Mesothelial cell of epicardium (in vitro differentiated cells): Measurements from ENCODE around the gene SLC24A3. TPM values are rescaled to one million over a fixed set of nuclear protein-coding genes. Genes with fewer than 3 reads are reported as not detected.

Experiments
- DNase-seq, 2 experiments: peaks; one replicate each; pipeline ENCODE4 v3.0.0; 2021; ENCODE audit warnings: low spot score in 2 of 2; ENCODE audit not compliant: unreplicated experiment in 2 of 2
- H3K27ac Mint-ChIP-seq: 2 replicates; pipeline ENCODE4 v1.8.0; 2021; ENCODE audit warnings: mixed read lengths
- H3K27me3 Mint-ChIP-seq: 2 replicates; pipeline ENCODE4 v1.8.0; 2021; ENCODE audit warnings: low read depth, mixed read lengths
- H3K36me3 Mint-ChIP-seq: 2 replicates; pipeline ENCODE4 v1.8.0; 2021; ENCODE audit warnings: mixed read lengths
- H3K4me1 Mint-ChIP-seq: 2 replicates; pipeline ENCODE4 v1.8.0; 2021; ENCODE audit warnings: mixed read lengths
- H3K4me3 Mint-ChIP-seq: 2 replicates; pipeline ENCODE4 v1.8.0; 2021; ENCODE audit warnings: mild to moderate bottlenecking, moderate library complexity, mixed read lengths
- H3K9me3 Mint-ChIP-seq: 2 replicates; pipeline ENCODE4 v1.8.0; 2021; ENCODE audit warnings: mixed read lengths
- CTCF ChIP-seq: fragments of 200-600 bp; sonication (generic); IDR thresholded peaks from one replicate; pipeline ENCODE4 v1.5.0; 2021; ENCODE audit warnings: antibody characterized with exemption; ENCODE audit not compliant: unreplicated experiment
- total RNA-seq: library from RNA; stranded (reverse); gene quantifications from 3 replicates; pipeline ENCODE4 v1.2.1, GENCODE V29; 2021

SLC24A3 gene
- total RNA-seq, 1 donor from 2014 or later, result 3.2 TPM

GRCh38 chr20:19741924-19742323 lies 529.5 kb downstream of the SLC24A3 start:
- no peak for TF ChIP-seq CTCF
- Mint-ChIP-seq H3K4me1 (peaks cover 16% of the 10 kb centered on the region), H3K36me3 (no peaks in the 10 kb centered on the region), H3K9me3 (peaks cover 14% of the 10 kb centered on the region), H3K4me3 (no peak overlapping the region), H3K27ac (no peak overlapping the region), H3K27me3 (no peaks in the 10 kb centered on the region)
- no peak for DNase-seq

- H3K9me3 Mint-ChIP-seq, result peaks cover 14% of the 10 kb centered on the region
- no peak for TF ChIP-seq CTCF
- H3K4me1 Mint-ChIP-seq, result peaks cover 6% of the 10 kb centered on the region
- no peak overlapping the region for H3K27ac Mint-ChIP-seq
- no peak for DNase-seq
- H3K4me3 Mint-ChIP-seq, result no peak overlapping the region
- H3K36me3 Mint-ChIP-seq, result no peaks in the 10 kb centered on the region
- no peaks in the 10 kb centered on the region for H3K27me3 Mint-ChIP-seq
Measured at GRCh38 chr20:19742974-19743639, 530.7 kb downstream of the SLC24A3 start.

GRCh38 chr20:19743640-19743995 lies 531.2 kb downstream of the SLC24A3 start:
- TF ChIP-seq CTCF, result no peak
- Mint-ChIP-seq H3K27me3 (no peaks in the 10 kb centered on the region), H3K27ac (no peak overlapping the region), H3K4me1 (peaks cover 6% of the 10 kb centered on the region), H3K4me3 (no peak overlapping the region), H3K9me3 (peaks cover 14% of the 10 kb centered on the region), H3K36me3 (no peaks in the 10 kb centered on the region)
- DNase-seq, result no peak

GRCh38 chr20:19745106-19745505 lies 532.7 kb downstream of the SLC24A3 start:
- DNase-seq, result no peak
- TF ChIP-seq CTCF, result no peak
- H3K27me3 Mint-ChIP-seq, result no peaks in the 10 kb centered on the region
- no peaks in the 10 kb centered on the region for H3K4me1 Mint-ChIP-seq
- no peaks in the 10 kb centered on the region for H3K36me3 Mint-ChIP-seq
- peaks cover 14% of the 10 kb centered on the region for H3K9me3 Mint-ChIP-seq
- H3K27ac Mint-ChIP-seq, result no peak overlapping the region
- H3K4me3 Mint-ChIP-seq, result no peak overlapping the region

GRCh38 chr20:19745584-19745983 lies 533.1 kb downstream of the SLC24A3 start:
- no peaks in the 10 kb centered on the region for H3K36me3 Mint-ChIP-seq
- DNase-seq, result no peak
- H3K27ac Mint-ChIP-seq, result no peak overlapping the region

More at GRCh38 chr20:19745584-19745983, 533.1 kb downstream of the SLC24A3 start:
- TF ChIP-seq CTCF, result no peak
- H3K9me3 Mint-ChIP-seq, result peaks cover 14% of the 10 kb centered on the region
- H3K27me3 Mint-ChIP-seq, result no peaks in the 10 kb centered on the region
- H3K4me3 Mint-ChIP-seq, result no peak overlapping the region
- peaks cover 2% of the 10 kb centered on the region for H3K4me1 Mint-ChIP-seq
